Nephron progenitor cell (in vitro differentiated cells): ENCODE data around the gene TTLL4.
"Not testable (repeated sequence)": the region's sequence is repeated elsewhere in the genome, so short reads cannot be mapped to it uniquely, and the experiment has no call there.

Experiments
- DNase-seq: peaks from one replicate; pipeline ENCODE4 v3.0.0; 2021
- H3K27ac Mint-ChIP-seq: 2 replicates; pipeline ENCODE4 v1.8.0; 2021; ENCODE audit warnings: mild to moderate bottlenecking, moderate library complexity, mixed read lengths
- H3K27me3 Mint-ChIP-seq: 2 replicates; pipeline ENCODE4 v1.8.0; 2021; ENCODE audit warnings: mild to moderate bottlenecking, low read depth, mixed read lengths; ENCODE audit not compliant: poor library complexity
- H3K36me3 Mint-ChIP-seq: 2 replicates; pipeline ENCODE4 v1.8.0; 2021; ENCODE audit warnings: low read depth, mixed read lengths
- H3K4me1 Mint-ChIP-seq: 2 replicates; pipeline ENCODE4 v1.8.0; 2021; ENCODE audit warnings: mixed read lengths
- H3K4me3 Mint-ChIP-seq: 2 replicates; pipeline ENCODE4 v1.8.0; 2021; ENCODE audit warnings: mild to moderate bottlenecking, moderate library complexity, mixed read lengths
- H3K9me3 Mint-ChIP-seq: 2 replicates; pipeline ENCODE4 v1.8.0; 2021; ENCODE audit warnings: mild to moderate bottlenecking, moderate library complexity, mixed read lengths
- CTCF ChIP-seq: fragments of 200-600 bp; sonication (generic); IDR thresholded peaks from 2 replicates; pipeline ENCODE4 v1.5.0; 2021; ENCODE audit warnings: antibody characterized with exemption

The TTLL4 gene

GRCh38 chr2:218671097-218671653 lies 39.5 kb upstream of the TTLL4 start:
- H3K36me3 Mint-ChIP-seq: peaks cover 30% of the 10 kb centered on the region
- H3K9me3 Mint-ChIP-seq: no peaks in the 10 kb centered on the region
- H3K27me3 Mint-ChIP-seq: peaks cover 3% of the 10 kb centered on the region
- H3K4me1 Mint-ChIP-seq: peaks cover 26% of the 10 kb centered on the region
- DNase-seq: no peak
- no peak for TF ChIP-seq CTCF
- H3K4me3 Mint-ChIP-seq: peak overlapping the region; percentile 100
- H3K27ac Mint-ChIP-seq: peak overlapping the region; percentile 100

GRCh38 chr2:218671654-218672566 lies 38.7 kb upstream of the TTLL4 start, which contains the start of the genes RNF25 and STK36:
Gene RNF25 (minus strand): TSS chr2:218672002. CDS start chr2:218671970, 32 bp downstream.
Gene STK36 (plus strand): TSS chr2:218672086. CDS start chr2:218672830, 744 bp downstream.
- Mint-ChIP-seq H3K27me3 (peaks cover 3% of the 10 kb centered on the region), H3K36me3 (peaks cover 30% of the 10 kb centered on the region)

GRCh38 chr2:218679119-218679518 lies 31.5 kb upstream of the TTLL4 start:
- peaks cover 2% of the 10 kb centered on the region for H3K27me3 Mint-ChIP-seq
- peak overlapping the region; percentile 3 for H3K27ac Mint-ChIP-seq
- H3K4me1 Mint-ChIP-seq: no peaks in the 10 kb centered on the region
- H3K9me3 Mint-ChIP-seq: no peaks in the 10 kb centered on the region
- TF ChIP-seq CTCF: no peak
- DNase-seq: no peak
- H3K4me3 Mint-ChIP-seq: no peak overlapping the region
- peaks cover 42% of the 10 kb centered on the region for H3K36me3 Mint-ChIP-seq

More at GRCh38 chr2:218671654-218672566, 38.7 kb upstream of the TTLL4 start, which contains the start of the genes RNF25 and STK36:
- H3K9me3 Mint-ChIP-seq: no peaks in the 10 kb centered on the region
- H3K4me3 Mint-ChIP-seq: peak within 1 kb of the TSS; percentile 100
- no peak for TF ChIP-seq CTCF
- peak within 1 kb of the TSS; percentile 100 for H3K27ac Mint-ChIP-seq
- DNase-seq: peak; percentile 82
- H3K4me1 Mint-ChIP-seq: peaks cover 26% of the 10 kb centered on the region

GRCh38 chr2:218680061-218680460 lies 30.6 kb upstream of the TTLL4 start:
- H3K36me3 Mint-ChIP-seq: peaks cover 44% of the 10 kb centered on the region
- no peak for DNase-seq
- no peaks in the 10 kb centered on the region for H3K4me1 Mint-ChIP-seq
- no peaks in the 10 kb centered on the region for H3K9me3 Mint-ChIP-seq
- TF ChIP-seq CTCF: no peak
- no peak overlapping the region for H3K27ac Mint-ChIP-seq
- H3K4me3 Mint-ChIP-seq: no peak overlapping the region
- no peaks in the 10 kb centered on the region for H3K27me3 Mint-ChIP-seq

- H3K4me1 Mint-ChIP-seq, H3K27ac Mint-ChIP-seq, H3K4me3 Mint-ChIP-seq, H3K27me3 Mint-ChIP-seq, H3K9me3 Mint-ChIP-seq: not testable (repeated sequence)
- peak; percentile 83 for TF ChIP-seq CTCF
- peak; percentile 45 for DNase-seq
- H3K36me3 Mint-ChIP-seq: peaks cover 45% of the 10 kb centered on the region
Observed at GRCh38 chr2:218687400-218688060, 23.1 kb upstream of the TTLL4 start.
